Measurements from ENCODE around the gene LAMA3. TPM values are rescaled to one million over a fixed set of nuclear protein-coding genes. Genes with fewer than 3 reads are reported as not detected.

LAMA3 gene
- total RNA-seq, 1 donor from 2014 or later: 0.47 TPM

DNA sequence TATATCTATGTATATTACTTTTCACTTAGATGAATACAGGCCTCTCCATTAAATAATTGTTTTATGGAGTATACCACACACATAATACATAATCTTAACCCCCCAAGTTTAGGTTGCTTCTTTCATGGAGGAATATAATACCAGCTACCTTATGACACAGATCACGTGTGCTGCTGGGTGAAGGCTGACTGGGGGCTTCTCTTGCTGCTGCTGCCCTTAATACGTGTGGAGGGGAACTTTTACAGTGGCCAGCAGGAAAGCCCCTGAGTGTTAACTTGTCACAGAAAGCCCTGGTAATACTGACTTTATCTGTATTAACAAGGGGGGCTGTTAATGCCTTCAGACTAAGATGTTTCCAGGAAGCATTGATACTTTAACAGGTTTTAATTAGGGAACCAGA lies 63.1 kb downstream of the LAMA3 start:
- no peak overlapping the region for H3K9ac ChIP-seq
- no peaks in the 10 kb centered on the region for H3K36me3 ChIP-seq
- peaks cover 8% of the 10 kb centered on the region for H3F3A ChIP-seq (ENCODE audit: low read depth)
- H3K4me1 Mint-ChIP-seq: peaks cover 3% of the 10 kb centered on the region
- no peak overlapping the region for H3K27ac Mint-ChIP-seq
- no peaks in the 10 kb centered on the region for H3K36me3 Mint-ChIP-seq
- DNase-seq (ENCODE audit: low spot score): no peak
- peaks cover 4% of the 10 kb centered on the region for H3K9me3 Mint-ChIP-seq
- peak overlapping the region; percentile 20 for H3K4me2 ChIP-seq
- no peaks in the 10 kb centered on the region for H3K27me3 ChIP-seq
- no peak for TF ChIP-seq EZH2phosphoT487 (IDR thresholded peaks at IDR 0.05)
- TF ChIP-seq EZH2 (IDR thresholded peaks at IDR 0.05): no peak
- TF ChIP-seq, protein P1, sequence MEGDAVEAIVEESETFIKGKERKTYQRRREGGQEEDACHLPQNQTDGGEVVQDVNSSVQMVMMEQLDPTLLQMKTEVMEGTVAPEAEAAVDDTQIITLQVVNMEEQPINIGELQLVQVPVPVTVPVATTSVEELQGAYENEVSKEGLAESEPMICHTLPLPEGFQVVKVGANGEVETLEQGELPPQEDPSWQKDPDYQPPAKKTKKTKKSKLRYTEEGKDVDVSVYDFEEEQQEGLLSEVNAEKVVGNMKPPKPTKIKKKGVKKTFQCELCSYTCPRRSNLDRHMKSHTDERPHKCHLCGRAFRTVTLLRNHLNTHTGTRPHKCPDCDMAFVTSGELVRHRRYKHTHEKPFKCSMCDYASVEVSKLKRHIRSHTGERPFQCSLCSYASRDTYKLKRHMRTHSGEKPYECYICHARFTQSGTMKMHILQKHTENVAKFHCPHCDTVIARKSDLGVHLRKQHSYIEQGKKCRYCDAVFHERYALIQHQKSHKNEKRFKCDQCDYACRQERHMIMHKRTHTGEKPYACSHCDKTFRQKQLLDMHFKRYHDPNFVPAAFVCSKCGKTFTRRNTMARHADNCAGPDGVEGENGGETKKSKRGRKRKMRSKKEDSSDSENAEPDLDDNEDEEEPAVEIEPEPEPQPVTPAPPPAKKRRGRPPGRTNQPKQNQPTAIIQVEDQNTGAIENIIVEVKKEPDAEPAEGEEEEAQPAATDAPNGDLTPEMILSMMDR (IDR thresholded peaks at IDR 0.05): no peak
- no peaks in the 10 kb centered on the region for H4K20me1 ChIP-seq (ENCODE audit: low read depth)
- H3K4me3 Mint-ChIP-seq: no peak overlapping the region
- peak overlapping the region; percentile 54 for H3K27ac ChIP-seq
- H2AFZ ChIP-seq (replicated peaks): peak overlapping the region; percentile 76
- no peak overlapping the region for H3K4me3 ChIP-seq
- H3K4me1 ChIP-seq: peaks cover 15% of the 10 kb centered on the region
- no peaks in the 10 kb centered on the region for H3K9me3 ChIP-seq (ENCODE audit: low read depth)
- peaks cover 3% of the 10 kb centered on the region for H3K27me3 Mint-ChIP-seq (ENCODE audit: insufficient read depth, low read depth)
- H3K79me2 ChIP-seq (ENCODE audit: low read depth): no peaks in the 10 kb centered on the region

DNA sequence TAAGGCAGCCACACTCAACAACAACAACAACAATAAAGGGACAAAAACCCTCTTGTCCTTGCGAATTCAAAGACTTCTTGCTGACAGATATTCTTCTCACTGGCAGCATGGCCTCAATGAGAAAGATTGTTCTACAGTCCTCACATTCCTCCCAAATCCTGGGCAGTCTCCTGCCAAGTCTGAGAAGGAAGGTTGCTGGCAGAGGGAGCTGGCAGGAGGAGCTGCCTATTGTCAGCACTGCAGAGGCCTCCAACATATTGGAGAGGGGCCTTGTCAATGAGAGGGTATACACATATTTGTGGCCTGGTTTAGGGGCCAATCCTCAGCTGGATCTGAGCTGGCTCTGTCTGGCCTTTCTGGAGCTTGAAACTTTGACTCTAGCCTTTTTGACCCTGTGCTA lies 63.5 kb downstream of the LAMA3 start:
- Mint-ChIP-seq H3K9me3 (peaks cover 2% of the 10 kb centered on the region), H3K4me1 (peaks cover 7% of the 10 kb centered on the region), H3K4me3 (no peak overlapping the region), H3K27ac (no peak overlapping the region), H3K36me3 (no peaks in the 10 kb centered on the region), H3K27me3 (ENCODE audit: insufficient read depth, low read depth) (peaks cover 3% of the 10 kb centered on the region)
- no peak overlapping the region for H3K9ac ChIP-seq
- H3K4me3 ChIP-seq: no peak overlapping the region
- H3F3A ChIP-seq (ENCODE audit: low read depth): peaks cover 8% of the 10 kb centered on the region
- H3K27ac ChIP-seq: peak overlapping the region; percentile 54
- no peaks in the 10 kb centered on the region for H3K27me3 ChIP-seq
- peak overlapping the region; percentile 20 for H3K4me2 ChIP-seq
- no peaks in the 10 kb centered on the region for H4K20me1 ChIP-seq (ENCODE audit: low read depth)
- H3K4me1 ChIP-seq: peaks cover 15% of the 10 kb centered on the region
- H3K9me3 ChIP-seq (ENCODE audit: low read depth): no peaks in the 10 kb centered on the region
- TF ChIP-seq EZH2 (IDR thresholded peaks at IDR 0.05) (no peak), EZH2phosphoT487 (IDR thresholded peaks at IDR 0.05) (no peak)
- TF ChIP-seq, protein P1 (IDR thresholded peaks at IDR 0.05): no peak
- H3K79me2 ChIP-seq (ENCODE audit: low read depth): no peaks in the 10 kb centered on the region
- peak overlapping the region; percentile 76 for H2AFZ ChIP-seq (replicated peaks)
- no peaks in the 10 kb centered on the region for H3K36me3 ChIP-seq
- DNase-seq (ENCODE audit: low spot score): peak; percentile 46

DNA sequence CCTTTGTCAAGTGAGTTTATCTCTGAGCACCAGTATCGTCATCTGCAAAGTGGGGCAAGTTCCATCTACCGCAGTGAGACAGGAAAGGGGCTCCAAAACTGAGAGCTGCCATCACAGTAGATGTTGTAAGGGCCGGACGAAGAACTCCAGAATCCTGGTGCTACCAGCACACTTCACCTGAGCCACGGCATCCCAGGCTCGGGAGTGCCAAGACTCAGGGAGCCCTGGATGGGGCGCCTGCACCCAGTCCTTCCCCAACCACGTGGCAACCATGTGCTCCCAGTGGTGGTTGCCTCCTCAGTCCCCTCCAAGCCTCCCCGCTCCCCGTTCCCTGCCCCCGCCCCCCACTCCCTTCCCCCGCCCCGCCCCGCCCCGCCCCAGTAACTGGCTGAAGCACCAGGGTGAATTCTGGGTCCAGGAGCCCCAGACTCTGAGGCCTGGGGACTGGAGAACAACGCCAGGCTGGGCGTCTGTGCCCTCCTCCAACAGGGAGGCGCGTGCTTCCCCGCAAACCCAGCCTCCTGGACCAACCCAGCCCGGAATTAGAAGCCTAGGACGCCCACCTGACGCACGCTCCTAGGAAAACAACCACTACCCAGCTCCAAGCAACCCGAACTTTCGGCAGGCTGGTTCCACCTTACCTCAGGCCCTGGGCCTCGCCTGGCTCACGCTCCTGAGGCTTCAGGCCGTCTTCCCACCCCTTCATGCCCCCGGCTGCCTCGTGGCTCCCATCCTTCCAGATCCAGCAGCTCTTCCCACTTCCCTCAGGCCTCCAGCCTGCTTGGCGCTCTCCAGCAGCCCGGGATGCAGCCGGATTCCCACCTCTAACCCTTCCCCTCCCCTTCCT lies 67.6 kb downstream of the LAMA3 start:
- Histone ChIP-seq H3K4me3 (no peak overlapping the region), H3F3A (ENCODE audit: low read depth) (peaks cover 8% of the 10 kb centered on the region), H3K9me3 (ENCODE audit: low read depth) (no peaks in the 10 kb centered on the region), H3K79me2 (ENCODE audit: low read depth) (no peaks in the 10 kb centered on the region), H3K27me3 (no peaks in the 10 kb centered on the region), H3K4me2 (no peak overlapping the region), H3K27ac (no peak overlapping the region), H3K4me1 (peaks cover 15% of the 10 kb centered on the region), H4K20me1 (ENCODE audit: low read depth) (no peaks in the 10 kb centered on the region), H3K36me3 (no peaks in the 10 kb centered on the region), H3K9ac (no peak overlapping the region), H2AFZ (replicated peaks) (peak overlapping the region; percentile 85)
- no peak for TF ChIP-seq EZH2phosphoT487 (IDR thresholded peaks at IDR 0.05)
- TF ChIP-seq EZH2 (IDR thresholded peaks at IDR 0.05): no peak
- Mint-ChIP-seq H3K36me3 (no peaks in the 10 kb centered on the region), H3K27ac (no peak overlapping the region), H3K27me3 (ENCODE audit: insufficient read depth, low read depth) (peaks cover 3% of the 10 kb centered on the region), H3K4me3 (no peak overlapping the region), H3K9me3 (no peaks in the 10 kb centered on the region), H3K4me1 (peaks cover 7% of the 10 kb centered on the region)
- DNase-seq (ENCODE audit: low spot score): no peak

DNA sequence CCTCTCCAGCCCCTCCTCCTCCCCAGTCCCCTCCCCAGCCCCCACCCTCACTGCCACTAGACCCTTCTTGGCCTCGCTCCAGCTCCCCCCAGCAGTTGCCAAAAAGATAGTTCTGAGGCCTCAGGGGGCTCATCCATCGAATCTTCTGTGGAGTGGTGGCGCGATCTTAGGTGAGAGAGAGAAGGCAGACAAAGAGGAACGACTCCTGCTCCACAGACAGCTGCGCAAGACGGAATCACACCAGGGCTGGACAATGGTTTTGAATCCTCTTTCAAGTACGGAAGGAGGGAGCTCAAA lies 68.1 kb downstream of the LAMA3 start:
- H2AFZ ChIP-seq (replicated peaks): peak overlapping the region; percentile 85
- Mint-ChIP-seq H3K4me3 (no peak overlapping the region), H3K27ac (peak overlapping the region; percentile 86), H3K4me1 (peaks cover 7% of the 10 kb centered on the region), H3K27me3 (ENCODE audit: insufficient read depth, low read depth) (peaks cover 3% of the 10 kb centered on the region), H3K36me3 (no peaks in the 10 kb centered on the region), H3K9me3 (no peaks in the 10 kb centered on the region)
- no peak overlapping the region for H3K4me2 ChIP-seq
- no peaks in the 10 kb centered on the region for H4K20me1 ChIP-seq (ENCODE audit: low read depth)
- H3K9me3 ChIP-seq (ENCODE audit: low read depth): no peaks in the 10 kb centered on the region
- H3F3A ChIP-seq (ENCODE audit: low read depth): peaks cover 8% of the 10 kb centered on the region
- DNase-seq (ENCODE audit: low spot score): no peak
- H3K9ac ChIP-seq: no peak overlapping the region
- no peaks in the 10 kb centered on the region for H3K27me3 ChIP-seq
- TF ChIP-seq EZH2 (IDR thresholded peaks at IDR 0.05) (no peak), EZH2phosphoT487 (IDR thresholded peaks at IDR 0.05) (no peak)
- TF ChIP-seq, protein P1 (IDR thresholded peaks at IDR 0.05): no peak
- H3K36me3 ChIP-seq: no peaks in the 10 kb centered on the region
- peaks cover 13% of the 10 kb centered on the region for H3K4me1 ChIP-seq
- no peak overlapping the region for H3K4me3 ChIP-seq
- H3K27ac ChIP-seq: no peak overlapping the region
- no peaks in the 10 kb centered on the region for H3K79me2 ChIP-seq (ENCODE audit: low read depth)

Measured in neural progenitor cell (in vitro differentiated cells).